ENCODE results near the gene PSG4.

The PSG4 gene

DNA sequence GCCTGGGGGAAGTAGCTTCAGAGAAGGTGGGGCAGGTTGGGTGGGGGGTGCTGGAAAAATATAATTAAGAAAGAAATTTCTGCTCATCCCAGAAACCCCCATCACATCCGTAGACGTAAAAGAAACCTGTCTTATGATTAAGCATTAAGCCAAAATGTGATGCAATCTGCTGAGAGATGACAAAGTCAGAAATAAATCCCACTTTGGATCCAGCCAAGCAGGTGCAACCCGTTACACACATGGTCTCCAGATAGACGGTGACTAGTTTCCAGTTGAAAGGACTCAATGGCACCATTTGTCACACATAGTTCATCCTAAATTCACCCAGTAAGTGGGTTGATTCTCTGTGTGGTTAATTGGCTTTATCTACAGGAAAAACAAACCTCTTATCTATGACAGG is 53.2 kb downstream of the PSG4 start:
- no peak for TF ChIP-seq CTCF (IDR thresholded peaks at IDR 0.05)

DNA sequence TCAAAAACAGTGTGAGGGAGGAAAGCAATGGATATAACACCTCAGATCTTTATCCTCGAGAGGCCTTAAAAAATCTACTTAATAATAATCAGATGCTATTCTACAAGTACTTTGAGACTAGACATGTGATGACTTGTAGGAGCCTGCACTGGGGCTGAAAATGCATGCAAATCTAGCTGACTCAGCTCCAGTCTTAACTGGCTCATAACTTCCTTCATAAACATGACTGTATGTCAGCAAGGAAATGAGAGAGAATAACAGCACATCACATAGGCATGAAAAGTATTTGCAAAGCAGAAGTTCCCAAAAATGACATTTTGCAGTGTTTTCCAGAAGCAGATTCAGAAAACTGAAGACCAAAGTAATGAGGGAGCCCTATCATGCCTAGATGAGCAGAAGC is 57.2 kb downstream of the PSG4 start:
- TF ChIP-seq CTCF (IDR thresholded peaks at IDR 0.05) = no peak
